ENCODE data around the gene PLD3.

The PLD3 gene

DNA sequence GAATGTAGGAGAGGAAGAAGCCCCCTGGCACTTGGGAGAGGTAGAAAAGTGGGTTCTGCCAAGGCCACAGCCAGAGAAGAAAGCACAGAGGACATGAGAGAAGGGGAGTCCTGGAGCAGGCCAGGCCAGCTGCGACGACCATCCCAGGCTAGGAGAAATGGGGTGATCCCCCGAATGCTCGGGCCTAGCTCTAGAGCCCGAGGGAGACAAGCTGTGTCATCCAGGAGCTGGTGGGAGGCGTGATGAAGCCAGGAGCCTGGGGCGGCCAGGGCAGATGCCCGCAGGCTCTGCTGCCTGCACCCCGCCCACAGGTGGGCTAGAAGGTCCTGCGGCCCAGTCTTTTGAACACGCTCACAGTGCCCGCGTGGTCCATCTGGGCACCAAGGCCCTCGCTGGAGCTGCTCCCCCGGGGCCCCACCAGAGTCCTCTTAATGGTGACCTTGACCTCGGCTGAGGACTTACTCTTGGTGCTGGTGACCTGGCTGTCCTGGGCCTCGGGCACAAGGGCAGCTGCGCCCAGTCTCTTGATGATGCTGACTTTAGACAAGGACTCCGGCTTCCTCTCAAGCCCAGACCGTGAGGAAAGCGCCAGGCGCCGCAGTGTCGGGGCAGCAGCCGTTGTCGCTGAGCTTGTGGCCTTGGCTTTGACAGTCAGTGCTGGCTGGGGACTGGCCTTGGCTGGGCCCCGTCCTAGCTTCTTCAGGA, 26.8 kb upstream of the PLD3 start:
- TF ChIP-seq, protein P1, sequence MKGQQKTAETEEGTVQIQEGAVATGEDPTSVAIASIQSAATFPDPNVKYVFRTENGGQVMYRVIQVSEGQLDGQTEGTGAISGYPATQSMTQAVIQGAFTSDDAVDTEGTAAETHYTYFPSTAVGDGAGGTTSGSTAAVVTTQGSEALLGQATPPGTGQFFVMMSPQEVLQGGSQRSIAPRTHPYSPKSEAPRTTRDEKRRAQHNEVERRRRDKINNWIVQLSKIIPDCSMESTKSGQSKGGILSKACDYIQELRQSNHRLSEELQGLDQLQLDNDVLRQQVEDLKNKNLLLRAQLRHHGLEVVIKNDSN (IDR thresholded peaks at IDR 0.05) = no peak
- TF ChIP-seq CREB1 (IDR thresholded peaks at IDR 0.05; ENCODE audit: low read depth) (no peak), TAF1 (IDR thresholded peaks at IDR 0.05; ENCODE audit: low read depth) (no peak), ZBTB7A (IDR thresholded peaks at IDR 0.05; ENCODE audit: low read depth) (no peak), CEBPB (IDR thresholded peaks at IDR 0.05) (no peak), EGR1 (IDR thresholded peaks at IDR 0.05) (no peak), EP300 (IDR thresholded peaks at IDR 0.05; ENCODE audit: borderline replicate concordance) (no peak), NFIC (IDR thresholded peaks at IDR 0.05) (no peak), RAD21 (IDR thresholded peaks at IDR 0.05; ENCODE audit: low read depth) (no peak), TCF12 (IDR thresholded peaks at IDR 0.05; ENCODE audit: low read depth) (no peak), FOXM1 (IDR thresholded peaks at IDR 0.05; ENCODE audit: borderline replicate concordance, low read depth) (no peak), TEAD4 (IDR thresholded peaks at IDR 0.05) (no peak), YY1 (IDR thresholded peaks at IDR 0.05; ENCODE audit: low read depth) (no peak)
- TF ChIP-seq, protein P2, sequence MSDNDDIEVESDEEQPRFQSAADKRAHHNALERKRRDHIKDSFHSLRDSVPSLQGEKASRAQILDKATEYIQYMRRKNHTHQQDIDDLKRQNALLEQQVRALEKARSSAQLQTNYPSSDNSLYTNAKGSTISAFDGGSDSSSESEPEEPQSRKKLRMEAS (IDR thresholded peaks at IDR 0.05) = no peak
- TF ChIP-seq, protein P3, sequence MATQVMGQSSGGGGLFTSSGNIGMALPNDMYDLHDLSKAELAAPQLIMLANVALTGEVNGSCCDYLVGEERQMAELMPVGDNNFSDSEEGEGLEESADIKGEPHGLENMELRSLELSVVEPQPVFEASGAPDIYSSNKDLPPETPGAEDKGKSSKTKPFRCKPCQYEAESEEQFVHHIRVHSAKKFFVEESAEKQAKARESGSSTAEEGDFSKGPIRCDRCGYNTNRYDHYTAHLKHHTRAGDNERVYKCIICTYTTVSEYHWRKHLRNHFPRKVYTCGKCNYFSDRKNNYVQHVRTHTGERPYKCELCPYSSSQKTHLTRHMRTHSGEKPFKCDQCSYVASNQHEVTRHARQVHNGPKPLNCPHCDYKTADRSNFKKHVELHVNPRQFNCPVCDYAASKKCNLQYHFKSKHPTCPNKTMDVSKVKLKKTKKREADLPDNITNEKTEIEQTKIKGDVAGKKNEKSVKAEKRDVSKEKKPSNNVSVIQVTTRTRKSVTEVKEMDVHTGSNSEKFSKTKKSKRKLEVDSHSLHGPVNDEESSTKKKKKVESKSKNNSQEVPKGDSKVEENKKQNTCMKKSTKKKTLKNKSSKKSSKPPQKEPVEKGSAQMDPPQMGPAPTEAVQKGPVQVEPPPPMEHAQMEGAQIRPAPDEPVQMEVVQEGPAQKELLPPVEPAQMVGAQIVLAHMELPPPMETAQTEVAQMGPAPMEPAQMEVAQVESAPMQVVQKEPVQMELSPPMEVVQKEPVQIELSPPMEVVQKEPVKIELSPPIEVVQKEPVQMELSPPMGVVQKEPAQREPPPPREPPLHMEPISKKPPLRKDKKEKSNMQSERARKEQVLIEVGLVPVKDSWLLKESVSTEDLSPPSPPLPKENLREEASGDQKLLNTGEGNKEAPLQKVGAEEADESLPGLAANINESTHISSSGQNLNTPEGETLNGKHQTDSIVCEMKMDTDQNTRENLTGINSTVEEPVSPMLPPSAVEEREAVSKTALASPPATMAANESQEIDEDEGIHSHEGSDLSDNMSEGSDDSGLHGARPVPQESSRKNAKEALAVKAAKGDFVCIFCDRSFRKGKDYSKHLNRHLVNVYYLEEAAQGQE (IDR thresholded peaks at IDR 0.05; ENCODE audit: low read depth) = no peak

DNA sequence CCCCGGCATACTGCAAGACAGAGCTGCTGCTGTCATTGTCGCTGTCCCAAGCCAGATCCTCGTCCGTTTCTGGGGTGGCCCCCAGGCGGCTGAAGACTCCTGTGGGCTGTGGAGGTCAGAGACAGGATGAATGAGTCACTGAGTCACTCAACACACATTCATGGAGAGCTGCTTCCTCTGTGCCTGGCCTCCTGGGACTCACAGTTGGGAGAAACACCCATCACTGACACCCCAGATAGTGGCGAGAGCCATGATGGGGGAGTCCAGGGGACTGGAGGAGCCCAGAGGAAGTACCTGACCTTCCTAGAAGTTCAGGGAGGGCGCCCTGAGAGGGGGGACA, 26.3 kb upstream of the PLD3 start:
- no peak for TF ChIP-seq EGR1 (IDR thresholded peaks at IDR 0.05)
- TF ChIP-seq, protein P1 (IDR thresholded peaks at IDR 0.05) = no peak
- TF ChIP-seq YY1 (IDR thresholded peaks at IDR 0.05; ENCODE audit: low read depth) = no peak
- TF ChIP-seq, protein P2 (IDR thresholded peaks at IDR 0.05) = no peak
- no peak for TF ChIP-seq NFIC (IDR thresholded peaks at IDR 0.05)
- TF ChIP-seq TCF12 (IDR thresholded peaks at IDR 0.05; ENCODE audit: low read depth) = no peak
- TF ChIP-seq CREB1 (IDR thresholded peaks at IDR 0.05; ENCODE audit: low read depth) = no peak
- no peak for TF ChIP-seq TEAD4 (IDR thresholded peaks at IDR 0.05)
- TF ChIP-seq, protein P3 (IDR thresholded peaks at IDR 0.05; ENCODE audit: low read depth) = no peak
- no peak for TF ChIP-seq FOXM1 (IDR thresholded peaks at IDR 0.05; ENCODE audit: borderline replicate concordance, low read depth)
- no peak for TF ChIP-seq EP300 (IDR thresholded peaks at IDR 0.05; ENCODE audit: borderline replicate concordance)
- no peak for TF ChIP-seq ZBTB7A (IDR thresholded peaks at IDR 0.05; ENCODE audit: low read depth)
- TF ChIP-seq TAF1 (IDR thresholded peaks at IDR 0.05; ENCODE audit: low read depth) = no peak
- no peak for TF ChIP-seq RAD21 (IDR thresholded peaks at IDR 0.05; ENCODE audit: low read depth)
- no peak for TF ChIP-seq CEBPB (IDR thresholded peaks at IDR 0.05)

DNA sequence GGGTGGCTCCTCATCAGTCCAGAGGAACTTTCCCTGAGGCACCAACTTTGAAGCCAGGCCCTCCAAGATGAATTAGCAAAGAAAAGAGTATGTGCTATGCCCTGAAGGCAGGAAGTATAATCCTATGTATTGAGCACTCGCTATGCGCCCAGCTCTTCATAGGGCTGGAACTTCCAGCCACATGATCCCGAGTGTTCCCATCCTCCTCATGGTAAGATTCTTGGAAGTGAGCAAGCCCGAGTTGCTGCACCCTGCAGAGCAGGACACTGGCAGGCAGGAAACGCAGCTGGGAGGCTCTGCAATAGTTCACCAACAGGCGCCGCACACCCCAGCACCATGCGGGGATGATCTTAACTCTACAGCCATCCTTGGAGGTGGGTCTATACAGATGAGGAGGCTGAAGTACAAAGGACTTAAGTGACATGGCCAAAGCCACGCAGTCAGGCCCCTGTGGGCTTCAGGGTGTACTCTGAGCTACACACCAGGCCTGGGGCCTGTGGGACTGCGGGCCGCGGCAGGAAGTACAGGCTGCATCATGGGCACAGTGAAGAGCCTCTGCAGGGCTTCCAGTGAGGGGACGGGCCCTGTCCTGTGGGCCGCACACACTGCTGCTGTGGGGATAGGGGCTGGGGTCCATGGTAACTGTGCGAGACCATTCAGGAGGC, 25.4 kb upstream of the PLD3 start:
- TF ChIP-seq CREB1 (IDR thresholded peaks at IDR 0.05; ENCODE audit: low read depth) (no peak), EP300 (IDR thresholded peaks at IDR 0.05; ENCODE audit: borderline replicate concordance) (no peak), FOXM1 (IDR thresholded peaks at IDR 0.05; ENCODE audit: borderline replicate concordance, low read depth) (no peak), EGR1 (IDR thresholded peaks at IDR 0.05) (no peak), TCF12 (IDR thresholded peaks at IDR 0.05; ENCODE audit: low read depth) (no peak), YY1 (IDR thresholded peaks at IDR 0.05; ENCODE audit: low read depth) (no peak), ZBTB7A (IDR thresholded peaks at IDR 0.05; ENCODE audit: low read depth) (no peak)

DNA sequence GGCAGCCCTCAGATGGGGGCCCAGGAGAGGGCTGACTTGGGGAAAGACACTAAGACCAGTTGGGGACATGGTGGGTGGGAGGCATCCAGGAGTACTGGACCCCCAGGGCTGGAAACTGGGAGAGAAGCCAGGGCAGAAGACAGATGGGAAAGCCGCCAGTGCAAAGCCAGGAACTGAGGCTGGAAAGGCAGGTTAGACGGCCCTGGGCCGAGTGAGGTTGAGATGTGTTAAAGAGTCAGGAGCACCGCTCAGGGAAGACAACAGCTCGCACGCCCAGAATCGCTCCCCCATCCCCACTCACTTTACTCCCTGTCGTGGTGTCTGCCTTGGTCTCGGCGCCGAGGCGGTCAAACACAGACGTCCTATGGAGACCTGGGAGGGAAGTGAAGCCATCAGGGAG, 24.8 kb upstream of the PLD3 start:
- TF ChIP-seq, protein P1 (IDR thresholded peaks at IDR 0.05) = no peak
- TF ChIP-seq EP300 (IDR thresholded peaks at IDR 0.05; ENCODE audit: borderline replicate concordance) (no peak), FOXM1 (IDR thresholded peaks at IDR 0.05; ENCODE audit: borderline replicate concordance, low read depth) (no peak), TCF12 (IDR thresholded peaks at IDR 0.05; ENCODE audit: low read depth) (no peak), ZBTB7A (IDR thresholded peaks at IDR 0.05; ENCODE audit: low read depth) (no peak), TAF1 (IDR thresholded peaks at IDR 0.05; ENCODE audit: low read depth) (no peak), CREB1 (IDR thresholded peaks at IDR 0.05; ENCODE audit: low read depth) (no peak), YY1 (IDR thresholded peaks at IDR 0.05; ENCODE audit: low read depth) (no peak), TEAD4 (IDR thresholded peaks at IDR 0.05) (no peak), RAD21 (IDR thresholded peaks at IDR 0.05; ENCODE audit: low read depth) (no peak), EGR1 (IDR thresholded peaks at IDR 0.05) (no peak), NFIC (IDR thresholded peaks at IDR 0.05) (no peak), CEBPB (IDR thresholded peaks at IDR 0.05) (no peak)
- TF ChIP-seq, protein P2 (IDR thresholded peaks at IDR 0.05) = no peak
- TF ChIP-seq, protein P3 (IDR thresholded peaks at IDR 0.05; ENCODE audit: low read depth) = no peak

Measured in Ishikawa (cell line).